Keratinocyte (primary cell): Measurements from ENCODE around the gene NCAM2.

ENCODE experiments used
- CTCF ChIP-seq, 3 experiments: IDR thresholded peaks in 1 of 3; conservative IDR thresholded peaks in 1 of 3; optimal IDR thresholded peaks in 1 of 3; 2 replicates in 2 of 3; 3 replicates in 1 of 3; pipeline versions ENCODE3 to v1.5.1; 2011; ENCODE audit warnings: low read length in 3 of 3, mild to moderate bottlenecking in 3 of 3, moderate library complexity in 2 of 3, control low read depth in 1 of 3, inconsistent platforms in 1 of 3; ENCODE audit not compliant: insufficient read depth in 2 of 3; ENCODE audit errors: extremely low read depth in 1 of 3
- EZH2 ChIP-seq: IDR thresholded peaks from one replicate; pipeline ENCODE4 v1.6.1; 2012; ENCODE audit warnings: inconsistent platforms, mild to moderate bottlenecking, low read length, moderate library complexity

DNA sequence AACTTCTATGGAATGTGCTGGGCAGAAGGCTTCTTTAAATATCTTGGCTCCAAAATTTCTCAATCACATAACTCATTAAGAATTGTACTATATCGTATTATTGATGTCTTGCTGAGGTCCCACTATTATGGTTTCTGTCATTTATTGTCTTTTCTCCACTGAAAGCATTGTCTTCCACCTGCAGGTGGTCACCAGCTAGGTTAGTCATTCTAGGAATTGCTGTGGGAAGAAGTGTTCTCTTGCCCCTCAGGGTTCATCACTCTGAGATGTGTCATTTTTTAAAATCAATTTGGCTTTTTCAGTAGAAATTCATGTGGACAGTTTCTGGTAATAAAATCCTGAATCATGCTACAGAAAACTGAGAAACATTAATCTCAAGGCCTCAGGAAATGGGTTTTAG is 66.1 kb downstream of the NCAM2 start:
- TF ChIP-seq CTCF (optimal IDR thresholded peaks at IDR 0.05 in 1 of 3, IDR thresholded peaks at IDR 0.05 in 1 of 3, conservative IDR thresholded peaks at IDR 0.05 in 1 of 3; ENCODE audit: extremely low read depth in 1 of 3, insufficient read depth in 2 of 3, low read length in 3 of 3) (no peak), EZH2 (no peak)
